Osteoblast (primary cell): ENCODE data around the gene NR2E3. TPM values are rescaled to one million over a fixed set of nuclear protein-coding genes. Genes with fewer than 3 reads are reported as not detected.
"Not testable (repeated sequence)": the region's sequence is repeated elsewhere in the genome, so short reads cannot be mapped to it uniquely, and the experiment has no call there.

Experiments
- DNase-seq: peaks from one replicate; pipeline ENCODE4 v3.0.0; 2011; ENCODE audit warnings: low spot score, mixed read lengths; ENCODE audit not compliant: insufficient read length; ENCODE audit errors: missing footprints
- H2AFZ ChIP-seq: 2 replicates; pipeline ENCODE4 v1.6.0; 2011; ENCODE audit warnings: mild to moderate bottlenecking, low read length
- H3K27ac ChIP-seq: 2 replicates; pipeline ENCODE4 v1.5.1; 2011; ENCODE audit warnings: mild to moderate bottlenecking, low read depth, low read length, moderate library complexity
- H3K27me3 ChIP-seq: 2 replicates; pipeline ENCODE4 v1.6.0; 2012; ENCODE audit warnings: mild to moderate bottlenecking, control low read depth, inconsistent platforms, low read length, moderate library complexity; ENCODE audit not compliant: insufficient read depth
- H3K36me3 ChIP-seq: 2 replicates; pipeline ENCODE4 v1.5.1; 2011; ENCODE audit warnings: mild to moderate bottlenecking, low read length, control low read depth, moderate library complexity; ENCODE audit not compliant: insufficient read depth
- H3K4me1 ChIP-seq: 2 replicates; pipeline ENCODE4 v1.5.1; 2011; ENCODE audit warnings: mild to moderate bottlenecking, low read length, control low read depth, moderate library complexity; ENCODE audit not compliant: insufficient read depth
- H3K4me2 ChIP-seq: 2 replicates; pipeline ENCODE4 v1.6.0; 2011; ENCODE audit warnings: mild to moderate bottlenecking, low read length; ENCODE audit not compliant: insufficient read depth
- H3K4me3 ChIP-seq: fragments of 200-600 bp; sonication (generic); 3 replicates; pipeline ENCODE4 v1.5.1; 2012; ENCODE audit warnings: mild to moderate bottlenecking, low read length, inconsistent platforms; ENCODE audit not compliant: insufficient read depth
- H3K79me2 ChIP-seq: 2 replicates; pipeline ENCODE4 v1.6.0; 2012; ENCODE audit warnings: mild to moderate bottlenecking, low read length, control low read depth, inconsistent platforms; ENCODE audit not compliant: insufficient read depth
- H3K9me3 ChIP-seq: 2 replicates; pipeline ENCODE4 v1.5.1; 2011; ENCODE audit warnings: low read depth, low read length, control low read depth
- H4K20me1 ChIP-seq: 2 replicates; pipeline ENCODE4 v1.6.0; 2012; ENCODE audit warnings: mild to moderate bottlenecking, low read length, control low read depth; ENCODE audit not compliant: insufficient read depth
- total RNA-seq: library from RNA; depleted of rRNA; stranded (reverse); fragments of >200 nt; gene quantifications from 2 replicates; pipeline ENCODE4 v1.2.3, GENCODE V29; 2012
- TF ChIP-seq, protein P1 (sequence below): IDR thresholded peaks from 2 replicates; pipeline ENCODE4 v1.5.1; 2011; ENCODE audit warnings: mild to moderate bottlenecking, low read depth, low read length, moderate library complexity; ENCODE audit errors: extremely low read depth

NR2E3 gene
- total RNA-seq, 1 donor = under 0.01 TPM

DNA sequence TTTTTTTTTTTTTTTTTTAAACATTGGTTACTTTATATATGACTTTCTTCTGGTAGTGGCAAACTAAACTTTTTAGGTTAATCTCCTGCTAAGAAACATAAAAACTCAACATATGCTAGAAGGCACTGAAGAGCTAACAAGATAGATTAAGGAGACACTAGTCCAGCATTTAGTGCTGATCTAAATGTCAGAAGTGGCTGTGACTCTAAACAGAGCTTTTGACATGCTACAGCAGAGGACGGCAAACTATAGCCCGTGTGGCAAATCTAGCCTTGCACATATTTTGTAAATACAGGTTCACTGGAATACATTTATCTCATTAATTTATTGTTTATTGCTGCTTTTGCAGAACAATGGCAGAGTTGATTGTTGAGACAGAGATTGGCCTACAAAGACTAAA lies 20.6 kb downstream of the NR2E3 start:
- peaks cover 35% of the 10 kb centered on the region for H3K36me3 ChIP-seq
- no peak for DNase-seq
- TF ChIP-seq, protein P1, sequence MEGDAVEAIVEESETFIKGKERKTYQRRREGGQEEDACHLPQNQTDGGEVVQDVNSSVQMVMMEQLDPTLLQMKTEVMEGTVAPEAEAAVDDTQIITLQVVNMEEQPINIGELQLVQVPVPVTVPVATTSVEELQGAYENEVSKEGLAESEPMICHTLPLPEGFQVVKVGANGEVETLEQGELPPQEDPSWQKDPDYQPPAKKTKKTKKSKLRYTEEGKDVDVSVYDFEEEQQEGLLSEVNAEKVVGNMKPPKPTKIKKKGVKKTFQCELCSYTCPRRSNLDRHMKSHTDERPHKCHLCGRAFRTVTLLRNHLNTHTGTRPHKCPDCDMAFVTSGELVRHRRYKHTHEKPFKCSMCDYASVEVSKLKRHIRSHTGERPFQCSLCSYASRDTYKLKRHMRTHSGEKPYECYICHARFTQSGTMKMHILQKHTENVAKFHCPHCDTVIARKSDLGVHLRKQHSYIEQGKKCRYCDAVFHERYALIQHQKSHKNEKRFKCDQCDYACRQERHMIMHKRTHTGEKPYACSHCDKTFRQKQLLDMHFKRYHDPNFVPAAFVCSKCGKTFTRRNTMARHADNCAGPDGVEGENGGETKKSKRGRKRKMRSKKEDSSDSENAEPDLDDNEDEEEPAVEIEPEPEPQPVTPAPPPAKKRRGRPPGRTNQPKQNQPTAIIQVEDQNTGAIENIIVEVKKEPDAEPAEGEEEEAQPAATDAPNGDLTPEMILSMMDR = no peak

DNA sequence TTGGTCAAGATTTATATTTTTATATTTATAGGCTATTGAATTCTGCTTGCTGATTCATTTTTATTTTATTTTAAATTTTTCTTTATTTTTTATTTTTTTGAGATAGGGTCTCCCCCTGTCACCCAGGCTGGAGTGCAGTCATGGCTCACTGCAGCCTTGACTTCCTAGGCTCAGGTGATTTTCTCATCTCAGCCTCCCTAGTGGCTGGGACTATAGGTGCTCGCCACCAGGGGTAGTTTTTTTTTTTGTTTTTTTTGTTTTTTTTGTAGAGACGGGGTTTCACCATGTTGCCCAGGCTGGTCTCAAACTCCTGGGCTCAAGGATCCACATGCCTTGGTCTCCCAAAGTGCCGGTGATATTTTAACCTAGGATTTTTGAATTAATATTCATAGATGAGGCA lies 31.2 kb downstream of the NR2E3 start:
- Histone ChIP-seq H3K4me1 (no peaks in the 10 kb centered on the region), H2AFZ (no peak overlapping the region), H3K36me3 (peaks cover 13% of the 10 kb centered on the region), H3K27ac (no peak overlapping the region), H4K20me1 (no peaks in the 10 kb centered on the region), H3K4me2 (no peak overlapping the region), H3K4me3 (no peak overlapping the region), H3K27me3 (no peaks in the 10 kb centered on the region), H3K9me3 (no peaks in the 10 kb centered on the region), H3K79me2 (no peaks in the 10 kb centered on the region)
- no peak for DNase-seq
- TF ChIP-seq, protein P1 = no peak

More for the DNA sequence above, 20.6 kb downstream of the NR2E3 start:
- H3K4me3 ChIP-seq = no peak overlapping the region
- no peaks in the 10 kb centered on the region for H3K27me3 ChIP-seq
- H4K20me1 ChIP-seq = no peaks in the 10 kb centered on the region
- H3K27ac ChIP-seq = no peak overlapping the region
- no peak overlapping the region for H3K4me2 ChIP-seq
- no peaks in the 10 kb centered on the region for H3K4me1 ChIP-seq
- H2AFZ ChIP-seq = no peak overlapping the region
- no peaks in the 10 kb centered on the region for H3K9me3 ChIP-seq
- no peaks in the 10 kb centered on the region for H3K79me2 ChIP-seq

DNA sequence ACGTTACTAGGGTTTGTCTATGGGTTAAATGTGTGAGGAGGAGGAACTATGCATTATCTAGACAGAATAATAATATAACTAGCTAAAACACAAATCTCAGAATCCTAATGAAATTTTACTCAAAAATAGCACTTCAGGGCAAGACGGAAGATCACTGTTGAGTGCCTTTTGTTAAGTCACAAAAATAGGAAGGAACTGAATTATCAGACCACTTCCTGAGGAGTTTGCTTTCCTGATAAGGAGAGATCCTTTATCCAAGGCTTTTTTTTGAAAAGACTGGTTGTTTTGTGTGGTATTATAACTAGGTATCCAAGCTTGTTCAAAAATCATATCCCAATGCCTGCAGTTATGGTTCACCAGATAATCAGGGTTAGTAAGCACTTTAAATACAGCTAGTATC lies 34.6 kb downstream of the NR2E3 start:
- Histone ChIP-seq H3K4me1 (no peaks in the 10 kb centered on the region), H3K36me3 (peaks cover 36% of the 10 kb centered on the region), H3K27ac (no peak overlapping the region), H3K4me3 (no peak overlapping the region), H3K9me3 (no peaks in the 10 kb centered on the region), H3K79me2 (no peaks in the 10 kb centered on the region), H3K27me3 (no peaks in the 10 kb centered on the region), H4K20me1 (no peaks in the 10 kb centered on the region), H3K4me2 (no peak overlapping the region), H2AFZ (no peak overlapping the region)
- no peak for DNase-seq
- TF ChIP-seq, protein P1 = no peak

DNA sequence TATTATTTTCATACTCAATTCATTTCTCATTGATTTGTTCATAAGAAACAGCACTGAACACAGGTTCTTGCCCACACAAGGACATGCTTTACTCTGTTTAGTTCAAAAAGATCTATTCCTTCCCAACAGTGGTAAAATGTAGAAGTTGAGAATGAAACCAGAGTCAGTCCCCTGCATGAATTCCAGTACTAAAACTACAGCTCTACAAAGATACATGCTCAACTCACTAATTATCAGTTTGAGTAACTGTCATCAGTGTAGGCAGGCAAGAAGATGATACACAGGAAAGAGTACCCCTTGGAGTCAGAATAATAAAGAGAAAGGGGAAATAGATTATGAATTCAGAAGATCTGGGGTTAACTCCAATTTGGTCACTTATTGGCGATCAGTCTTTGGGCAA lies 43.2 kb downstream of the NR2E3 start:
- Histone ChIP-seq H2AFZ (no peak overlapping the region), H3K4me3 (no peak overlapping the region), H3K79me2 (no peaks in the 10 kb centered on the region), H3K4me2 (no peak overlapping the region), H4K20me1 (no peaks in the 10 kb centered on the region), H3K36me3 (peaks cover 19% of the 10 kb centered on the region), H3K9me3 (no peaks in the 10 kb centered on the region), H3K27ac (no peak overlapping the region), H3K27me3 (no peaks in the 10 kb centered on the region), H3K4me1 (no peaks in the 10 kb centered on the region)
- TF ChIP-seq, protein P1 = no peak
- no peak for DNase-seq

DNA sequence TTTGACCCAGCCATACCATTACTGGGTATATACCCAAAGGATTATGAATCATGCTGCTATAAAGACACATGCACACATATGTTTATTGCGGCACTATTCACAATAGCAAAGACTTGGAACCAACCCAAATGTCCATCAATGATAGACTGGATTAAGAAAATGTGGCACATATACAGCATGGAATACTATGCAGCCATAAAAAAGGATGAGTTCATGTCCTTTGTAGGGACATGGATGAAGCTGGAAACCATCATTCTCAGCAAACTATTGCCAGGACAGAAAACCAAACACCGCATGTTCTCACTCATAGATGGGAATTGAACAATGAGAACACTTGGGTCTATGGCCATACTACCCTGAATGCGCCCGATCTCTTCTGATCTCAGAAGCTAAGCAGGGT lies 47.9 kb downstream of the NR2E3 start:
- not testable (repeated sequence) for H3K9me3 ChIP-seq, H3K36me3 ChIP-seq, H3K27ac ChIP-seq, H2AFZ ChIP-seq, H3K4me2 ChIP-seq, H3K4me1 ChIP-seq, H3K27me3 ChIP-seq, H3K79me2 ChIP-seq, H3K4me3 ChIP-seq, H4K20me1 ChIP-seq, DNase-seq
